Inflammatory macrophage treated with lipopolysaccharide for 4 hours (primary cell): ENCODE measurements around the gene RASGRF1.
"Not testable (repeated sequence)": the region's sequence is repeated elsewhere in the genome, so short reads cannot be mapped to it uniquely, and the experiment has no call there.

Experiments used
- DNase-seq: peaks from one replicate; pipeline ENCODE4 v3.0.0-alpha.2; 2020

The RASGRF1 gene

DNA sequence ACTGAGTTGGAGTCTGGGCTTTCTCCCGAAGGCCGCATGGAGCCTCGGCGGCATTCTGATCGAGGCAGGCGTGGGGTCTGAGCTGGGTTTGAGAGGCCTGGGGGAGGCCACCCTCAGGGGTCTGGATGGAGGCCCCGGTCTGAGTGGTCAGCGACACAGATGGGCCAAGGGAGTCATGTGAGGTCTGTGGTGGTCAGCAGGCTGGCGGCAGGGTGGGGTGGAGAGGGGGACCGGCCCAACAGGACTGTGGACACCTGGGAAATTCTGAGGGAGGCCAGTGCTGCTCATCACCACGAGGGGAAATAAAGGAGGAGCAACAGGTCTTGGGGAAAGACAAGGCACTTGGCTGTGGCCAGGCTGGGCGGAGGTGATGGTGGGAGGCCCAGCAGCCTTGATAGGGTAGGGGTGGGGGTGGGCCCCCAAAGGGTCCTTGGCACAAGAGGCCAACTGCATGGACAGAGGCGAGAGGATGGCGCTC, 161.9 kb downstream of the RASGRF1 start:
- DNase-seq, result no peak

DNA sequence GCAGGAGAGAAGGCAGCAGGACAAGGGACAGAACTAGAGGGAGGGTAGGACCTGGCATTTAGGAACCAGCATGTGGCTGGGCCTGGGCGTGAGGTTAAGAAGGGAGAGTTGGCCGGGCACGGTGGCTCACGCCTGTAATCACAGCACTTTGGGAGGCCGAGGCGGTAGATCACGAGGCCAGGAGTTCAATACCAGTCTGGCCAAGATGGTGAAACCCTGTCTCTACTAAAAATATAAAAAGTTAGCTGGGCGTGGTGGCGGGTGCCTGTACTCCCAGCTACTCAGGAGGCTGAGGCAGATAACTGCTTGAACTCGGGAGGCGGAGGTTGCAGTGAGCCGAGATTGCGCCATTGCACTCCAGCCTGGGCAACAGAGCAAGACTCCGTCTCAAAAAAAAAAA, 162.4 kb downstream of the RASGRF1 start:
- DNase-seq, result not testable (repeated sequence)

DNA sequence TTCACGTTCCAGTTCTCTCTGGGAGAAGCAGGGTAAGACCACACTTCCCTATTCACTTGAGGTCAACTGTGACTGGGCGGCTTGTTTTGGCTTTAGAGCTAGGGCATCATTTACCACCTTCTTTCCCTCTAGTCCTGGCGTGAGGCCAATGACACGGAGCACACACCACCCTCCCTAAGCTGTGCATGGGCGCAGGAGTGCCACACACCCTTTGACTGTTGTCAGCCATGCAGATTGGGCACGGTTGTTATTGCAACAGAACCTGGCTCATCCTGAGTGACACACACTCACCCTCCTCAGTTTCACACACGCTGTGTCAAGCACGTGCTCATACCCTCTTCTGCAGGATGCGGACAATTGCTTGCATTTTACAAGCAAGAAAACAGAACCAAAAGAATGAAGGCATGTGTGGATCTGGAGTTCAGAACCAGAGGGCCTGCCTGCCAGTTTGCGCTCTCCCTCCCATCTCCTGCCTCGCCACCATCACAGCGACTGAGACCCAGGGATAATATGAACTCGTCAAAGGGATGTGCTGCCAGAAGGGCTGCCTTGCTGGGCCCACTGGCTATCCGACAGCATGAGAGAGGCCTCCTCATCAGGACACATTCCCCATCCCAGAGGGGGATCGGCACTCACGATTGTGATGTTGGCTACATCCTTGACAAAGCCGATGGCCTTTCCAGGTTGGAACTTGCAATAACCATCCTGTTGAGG, 163.3 kb downstream of the RASGRF1 start:
- DNase-seq, result peak; percentile 80

DNA sequence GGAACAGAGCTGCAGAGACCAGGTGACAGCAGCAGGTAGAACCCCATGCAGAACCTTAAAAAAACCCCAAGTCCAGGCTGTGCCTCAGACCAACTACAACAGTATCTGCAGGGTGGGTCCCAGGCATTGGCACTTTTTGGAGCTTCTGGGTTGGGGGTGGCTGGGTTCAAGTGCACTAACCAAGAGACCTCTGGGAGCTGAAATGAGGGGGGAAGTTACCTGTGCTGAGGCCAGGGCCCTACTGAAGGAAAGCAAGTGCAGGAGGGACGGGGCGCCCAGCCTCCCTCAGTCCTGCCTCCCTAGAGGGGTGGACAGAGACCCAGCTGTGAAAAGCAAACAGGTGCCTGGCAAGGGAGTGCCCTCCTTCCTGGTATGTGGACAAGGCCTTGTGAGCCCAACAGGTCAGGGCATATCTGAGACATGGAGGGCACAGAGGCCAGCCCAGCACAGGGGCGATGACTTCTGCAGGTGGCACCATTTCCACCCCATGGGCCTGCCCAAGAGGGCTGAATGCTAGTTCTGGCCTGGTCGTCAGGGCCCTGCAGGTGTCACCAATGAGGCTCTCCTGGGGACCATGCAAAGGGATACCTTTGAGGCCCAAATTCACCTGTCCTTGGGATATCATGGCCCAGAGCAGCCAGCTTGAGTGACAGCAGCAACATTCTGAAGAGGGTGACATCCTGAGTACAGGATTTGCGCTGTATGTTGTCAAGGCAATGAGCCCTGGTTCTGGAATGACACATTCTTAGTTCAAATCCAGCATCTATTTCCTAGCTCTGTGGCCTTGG, 164.4 kb downstream of the RASGRF1 start:
- DNase-seq, result no peak

DNA sequence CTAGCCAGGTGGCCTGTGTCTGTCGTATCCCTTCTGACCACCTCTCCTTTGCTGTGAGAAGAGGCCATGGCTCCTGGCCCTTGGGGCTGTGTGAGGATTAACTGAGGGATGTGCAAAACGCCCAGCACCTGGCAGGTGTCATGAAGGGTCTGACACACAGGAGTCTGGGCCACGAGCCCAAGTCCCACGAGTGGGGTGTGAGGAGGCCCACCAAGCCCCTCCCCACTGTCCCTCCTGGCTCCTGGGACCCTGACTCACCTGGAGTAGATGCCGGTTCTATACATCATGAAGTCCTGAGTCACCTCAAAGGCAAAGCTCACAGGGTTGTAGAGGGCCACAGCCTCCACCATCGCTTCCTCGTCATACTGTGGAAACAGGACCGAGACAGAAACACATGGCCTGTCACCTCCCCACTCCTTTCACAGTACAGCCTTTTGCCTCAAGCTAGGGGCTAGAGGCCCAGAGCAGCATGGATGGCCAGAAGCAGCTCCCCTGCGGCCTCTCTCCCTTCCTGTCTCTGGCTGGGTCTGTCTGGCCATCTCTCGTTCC, 165.4 kb downstream of the RASGRF1 start:
- DNase-seq, result no peak

DNA sequence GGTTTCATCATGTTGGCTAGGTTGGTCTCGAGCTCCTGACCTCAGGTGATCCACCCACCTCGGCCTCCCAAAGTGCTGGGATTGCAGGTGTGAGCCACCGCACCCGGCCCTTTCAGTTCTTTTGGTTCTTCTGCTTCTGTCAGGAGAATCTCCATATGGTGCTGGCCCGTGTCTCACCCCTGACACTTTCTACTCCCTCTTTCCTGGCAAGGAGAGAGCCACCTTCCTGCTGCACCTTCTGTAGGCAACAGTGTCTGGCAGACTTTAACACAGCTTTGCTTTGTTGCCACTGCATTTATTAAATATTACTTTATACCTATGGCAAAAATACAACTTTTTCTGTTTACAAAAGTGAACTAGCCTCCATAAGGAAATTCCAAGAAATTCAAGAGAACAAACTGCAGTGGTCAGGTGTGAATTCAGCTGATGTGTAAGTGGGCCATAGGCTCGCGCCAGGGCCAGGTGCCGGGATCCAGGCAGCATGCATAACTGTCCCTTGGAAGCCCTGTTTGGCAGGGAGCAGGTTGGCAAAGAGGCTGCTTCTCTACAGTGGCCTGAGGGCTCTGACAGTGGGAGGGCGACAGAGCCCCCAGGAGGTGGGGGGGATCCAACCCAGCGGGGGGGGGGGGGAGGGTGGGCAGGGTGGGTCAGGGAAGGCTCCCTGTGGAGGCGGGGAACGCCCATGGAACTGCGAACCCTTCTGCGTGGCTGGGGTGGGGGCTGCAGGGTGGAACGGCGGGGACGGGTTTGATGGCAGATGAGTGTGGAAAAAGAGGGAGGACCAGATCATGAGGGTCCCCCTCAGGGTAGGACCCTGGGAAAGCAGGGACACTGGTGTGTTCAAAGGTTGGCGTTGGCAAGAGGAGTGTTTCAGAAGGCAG, 166.9 kb downstream of the RASGRF1 start:
- DNase-seq, result no peak

DNA sequence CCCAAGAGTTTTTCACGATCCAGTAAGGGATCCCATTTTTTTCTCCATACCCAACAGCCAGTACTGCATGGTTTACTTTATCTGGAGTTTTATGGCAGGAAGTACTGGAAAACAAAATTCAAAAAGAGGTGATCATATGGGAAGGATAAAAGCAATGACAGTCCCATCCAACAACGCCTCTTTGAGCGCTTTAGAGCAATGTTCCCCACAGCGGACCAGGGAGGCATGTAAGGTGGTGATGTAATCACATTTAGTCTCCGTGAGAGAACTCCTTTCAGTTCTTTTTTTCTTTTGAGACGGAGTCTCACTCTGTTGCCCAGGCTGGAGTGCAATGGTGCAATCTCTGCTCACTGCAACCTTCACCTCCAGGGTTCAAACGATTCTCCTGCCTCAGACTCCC, 167.6 kb downstream of the RASGRF1 start:
- peak; percentile 77 for DNase-seq

DNA sequence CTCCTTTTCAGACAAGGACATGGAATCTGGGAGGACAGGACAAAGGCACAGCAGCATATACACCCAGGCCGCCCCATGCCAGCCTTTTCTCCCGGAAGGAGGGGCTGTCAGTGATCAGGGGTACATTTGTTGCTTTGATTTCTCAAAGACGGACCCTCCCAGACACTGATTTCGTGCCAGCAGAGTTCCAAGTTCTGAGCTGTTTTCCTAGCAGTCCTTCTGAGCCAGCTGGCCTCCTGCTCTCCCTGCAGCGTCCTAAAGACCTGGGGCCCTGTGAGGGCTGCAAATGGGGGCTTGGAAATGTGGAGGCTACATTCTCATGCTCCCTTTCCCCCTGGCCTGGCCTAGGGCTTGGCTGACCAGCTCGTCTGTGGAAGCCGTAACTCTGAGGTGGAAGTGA, 168.1 kb downstream of the RASGRF1 start:
- no peak for DNase-seq

DNA sequence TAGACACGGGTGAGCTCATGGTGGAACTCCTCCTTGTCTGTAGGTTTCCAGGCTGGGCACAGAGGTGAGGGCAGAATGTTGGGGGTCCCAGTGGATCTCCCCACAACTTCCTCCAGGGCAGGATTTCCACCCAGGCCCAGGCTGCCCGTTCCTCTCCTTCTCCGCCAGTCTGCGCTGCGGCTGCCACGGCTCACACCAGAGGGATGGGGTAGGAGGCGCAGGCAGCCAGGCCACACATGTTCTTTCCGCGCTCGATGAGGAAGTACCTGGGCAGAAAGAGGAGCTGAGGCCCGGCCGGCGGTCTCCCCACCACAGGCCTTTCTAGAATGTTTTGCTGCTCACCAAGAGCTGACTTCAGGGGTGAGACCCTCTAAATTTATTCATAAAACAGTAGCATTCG, 168.6 kb downstream of the RASGRF1 start:
- peak; percentile 13 for DNase-seq

DNA sequence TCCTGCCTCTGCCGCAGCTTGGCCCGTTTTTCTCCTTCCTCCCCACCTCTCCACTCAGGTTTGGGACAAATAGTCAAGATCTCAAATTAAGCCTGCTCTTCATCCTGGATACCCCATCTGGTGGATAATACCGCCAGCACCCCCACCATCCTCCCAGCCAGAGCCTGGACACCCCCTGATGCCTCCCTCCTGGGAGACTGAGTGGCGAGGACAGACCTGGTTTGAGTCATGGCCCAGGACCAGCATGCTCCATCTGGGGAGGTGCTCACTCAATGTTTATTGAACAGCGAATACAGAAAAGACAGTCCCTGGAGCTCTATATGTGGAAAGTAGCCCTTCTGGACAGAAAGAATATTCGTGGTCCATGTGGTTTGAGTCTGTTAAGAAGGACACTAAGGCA, 169.1 kb downstream of the RASGRF1 start:
- DNase-seq, result no peak

DNA sequence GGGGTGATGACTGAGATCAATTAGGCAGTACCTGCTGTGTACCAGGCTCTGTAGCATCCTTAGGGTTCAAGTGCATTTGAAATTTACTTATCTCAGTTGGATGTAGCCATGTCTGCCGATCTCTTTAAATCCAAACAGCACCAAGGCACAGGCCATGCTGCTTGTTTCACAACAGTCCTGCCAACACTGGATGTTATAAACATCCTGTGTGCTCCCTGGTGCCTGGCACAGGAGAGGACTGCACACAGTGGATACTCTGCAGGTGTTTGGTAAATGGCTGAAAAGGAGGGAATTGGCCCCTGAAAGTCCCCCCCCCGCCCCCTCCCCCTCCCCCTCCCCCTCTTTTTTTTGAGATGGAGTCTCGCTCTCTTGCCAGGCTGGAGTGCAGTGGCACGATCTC, 172.7 kb downstream of the RASGRF1 start:
- DNase-seq, result no peak

DNA sequence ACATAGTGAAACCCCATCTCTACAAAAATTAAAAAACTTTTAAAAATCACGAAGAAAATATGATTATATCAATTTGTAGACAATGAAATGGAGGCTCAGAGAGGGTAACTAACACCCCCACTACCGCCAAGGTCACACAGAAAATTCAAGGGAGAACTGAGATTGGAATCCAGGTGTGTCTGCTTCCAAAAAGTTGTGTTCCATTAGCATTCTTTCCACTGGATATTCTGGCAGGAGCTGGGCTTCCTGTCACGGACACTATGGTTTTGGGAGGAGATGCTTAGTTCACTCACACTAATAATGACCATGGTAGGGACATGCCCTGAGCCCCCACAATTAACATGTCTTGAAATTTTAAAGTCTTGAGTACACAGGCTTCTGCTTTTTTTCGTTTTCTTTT, 174.5 kb downstream of the RASGRF1 start:
- DNase-seq, result no peak

DNA sequence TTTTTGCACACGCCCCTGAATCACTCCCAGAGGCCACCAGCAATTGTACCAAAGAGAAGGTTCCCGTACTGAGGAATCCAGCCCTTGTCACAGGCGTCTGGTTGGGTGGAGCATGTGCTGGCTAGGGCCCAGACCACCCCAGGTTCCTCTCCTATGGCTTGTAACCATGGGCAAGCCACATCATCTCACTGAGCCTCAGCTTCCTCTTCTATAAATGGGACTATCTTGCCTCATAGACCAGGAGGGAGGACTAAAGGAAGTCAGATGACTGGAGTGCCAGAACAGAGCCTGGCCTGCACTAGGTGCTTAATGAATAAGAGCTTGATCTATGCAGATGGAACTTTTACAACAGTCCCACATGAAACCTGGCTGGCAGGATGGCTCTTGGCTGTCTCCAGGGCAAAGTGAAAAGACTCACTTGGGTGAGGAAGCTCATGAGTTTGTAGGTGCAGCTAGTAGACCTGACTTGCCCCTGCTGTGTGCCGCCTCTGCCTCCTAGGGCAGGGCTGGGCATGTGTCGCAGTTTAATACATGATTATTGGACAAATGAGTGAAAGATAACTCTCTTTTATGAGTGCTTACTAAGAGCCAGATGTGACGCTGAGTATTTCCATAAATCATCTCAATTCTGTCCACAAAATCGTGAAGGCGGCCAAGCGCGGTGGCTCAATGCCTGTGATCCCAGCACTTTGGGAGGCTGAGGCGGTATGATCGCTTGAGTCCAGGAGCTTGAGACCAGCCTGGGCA, 175.1 kb downstream of the RASGRF1 start:
- peak; percentile 96 for DNase-seq

DNA sequence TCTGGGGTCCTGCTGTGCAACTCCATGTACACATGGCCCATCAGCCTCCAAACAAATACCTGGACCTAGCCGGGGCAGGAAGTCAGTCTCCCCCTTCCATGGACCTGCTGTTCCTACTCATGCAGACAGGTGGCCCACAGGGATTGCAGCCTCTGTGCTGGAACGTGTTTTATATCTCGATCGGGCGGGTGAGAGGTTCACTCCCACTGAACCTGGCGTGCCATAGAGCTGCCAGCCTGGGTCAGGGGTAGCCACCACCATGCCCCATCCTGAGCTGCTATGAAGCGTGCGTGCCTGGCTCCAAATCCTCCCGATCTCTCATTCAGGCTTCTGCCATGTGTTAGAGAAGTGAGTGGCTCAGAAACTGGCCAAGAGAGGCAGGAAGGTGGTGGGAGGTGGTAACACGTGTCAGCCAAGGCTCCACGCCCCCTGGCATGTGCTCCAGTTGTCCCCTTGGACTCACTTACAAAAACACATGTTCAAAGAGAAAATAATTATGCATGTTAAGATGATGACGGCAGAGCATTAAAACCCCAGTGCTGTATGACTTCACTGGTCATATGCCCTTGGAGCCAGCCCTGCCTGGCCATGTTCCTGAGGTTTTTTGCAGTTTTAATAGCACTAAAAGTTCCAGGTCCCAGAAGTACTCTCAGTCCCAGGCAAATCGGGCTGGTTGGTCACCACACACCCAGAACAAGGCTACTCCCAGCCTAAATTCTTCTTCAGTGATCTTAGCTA, 176.4 kb downstream of the RASGRF1 start:
- peak; percentile 52 for DNase-seq

DNA sequence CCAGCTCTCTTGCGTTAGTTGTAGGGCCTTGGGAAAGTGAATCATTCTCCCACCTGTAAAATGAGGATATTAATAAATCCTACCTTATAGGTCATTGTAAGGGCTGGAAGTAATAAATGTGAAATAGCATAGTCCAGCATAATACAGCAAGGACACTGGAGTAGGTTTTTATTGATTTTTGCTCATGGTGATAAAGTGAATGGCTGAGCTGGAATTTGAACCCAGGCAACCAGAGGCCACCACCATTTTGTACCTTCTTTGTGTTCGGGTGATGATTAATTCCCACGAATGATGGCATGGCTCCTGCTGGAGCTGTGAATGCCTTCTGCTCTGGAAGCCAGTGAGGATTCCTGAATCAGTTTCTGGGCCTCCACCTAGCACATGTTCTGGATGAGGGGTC, 177.6 kb downstream of the RASGRF1 start:
- DNase-seq, result no peak

DNA sequence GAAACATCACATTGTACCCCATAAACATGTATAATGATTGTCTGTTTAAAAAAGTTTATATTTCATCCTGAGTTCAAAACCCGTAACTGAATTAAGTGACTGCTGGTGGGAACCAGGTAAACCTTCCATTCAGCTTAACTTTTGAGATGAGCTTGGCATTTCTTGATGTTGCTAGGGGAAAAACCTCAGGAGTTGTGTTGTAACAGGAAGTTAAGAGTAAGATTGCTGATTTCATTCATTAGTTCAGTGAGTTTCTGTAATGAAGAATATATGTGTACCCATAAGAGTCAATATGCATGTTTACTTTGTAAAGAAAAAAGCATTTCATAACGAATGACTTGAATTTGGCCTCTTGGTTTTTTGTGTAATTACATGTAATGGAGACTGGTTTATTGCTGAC, 178.3 kb downstream of the RASGRF1 start:
- DNase-seq, result peak; percentile 51

DNA sequence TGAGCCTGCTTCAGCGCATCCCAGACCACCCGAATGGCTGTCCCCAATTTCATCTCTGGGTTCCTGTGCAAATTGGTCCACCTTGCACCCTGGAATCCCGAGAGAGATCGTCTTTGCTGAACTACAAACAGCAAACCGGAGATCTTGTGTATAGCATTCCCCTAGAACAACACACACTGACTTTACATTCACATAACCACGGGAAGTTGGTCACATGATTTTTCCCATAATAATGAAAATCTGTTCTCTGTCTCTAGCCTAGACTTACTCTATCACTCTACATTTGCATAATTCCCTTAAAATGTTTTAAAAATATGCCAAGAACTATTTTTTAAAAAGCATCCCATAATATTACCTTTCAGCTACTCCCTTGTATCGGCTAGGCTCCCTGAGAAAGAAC, 180.3 kb downstream of the RASGRF1 start:
- DNase-seq, result no peak
